K562 (cell line): ENCODE results near the gene DPF1. TPM values are rescaled to one million over a fixed set of nuclear protein-coding genes. Genes with fewer than 3 reads are reported as not detected.

Experiments used
- ATF3 ChIP-seq, 2 experiments: fragments of 450-650 bp in 1 of 2; sonication (generic) in 1 of 2; formaldehyde crosslinking in 1 of 2; IDR thresholded peaks in 1 of 2; conservative IDR thresholded peaks in 1 of 2; 2 replicates each; pipeline versions ENCODE4 v1.6.1 to v1.8.1; 2016 to 2023; ENCODE audit warnings: mild to moderate bottlenecking in 2 of 2, moderate library complexity in 2 of 2, inconsistent platforms in 1 of 2, missing genetic modification reagents in 1 of 2
- L3MBTL2 ChIP-seq: fragments of 450-650 bp; IDR thresholded peaks from 2 replicates; pipeline ENCODE4 v1.6.1; 2016; ENCODE audit warnings: mild to moderate bottlenecking, moderate library complexity
- PHTF2 ChIP-seq: fragments of 250-450 bp; sonication (Bioruptor Pico); IDR thresholded peaks from 2 replicates; pipeline ENCODE4 v1.5.0; 2021; ENCODE audit warnings: mild to moderate bottlenecking
- SIRT6 ChIP-seq: IDR thresholded peaks from one replicate; pipeline ENCODE4 v1.6.1; 2012; ENCODE audit warnings: low read depth, mild to moderate bottlenecking, control low read depth, inconsistent platforms, low read length, moderate library complexity
- TFAP4 ChIP-seq: sonication (generic); formaldehyde crosslinking; IDR thresholded peaks from 2 replicates; pipeline ENCODE4 v1.8.0; 2022; ENCODE audit warnings: missing genetic modification reagents, mild to moderate bottlenecking, moderate library complexity, borderline replicate concordance
- USF2 ChIP-seq: sonication (generic); formaldehyde crosslinking; IDR thresholded peaks from 2 replicates; pipeline ENCODE4 v1.5.0; 2020; ENCODE audit warnings: missing genetic modification reagents
- YY1 ChIP-seq, 3 experiments: IDR thresholded peaks; 2 replicates each; pipeline ENCODE4 v1.6.1; 2011; ENCODE audit warnings: low read length in 2 of 3, mild to moderate bottlenecking in 2 of 3, moderate library complexity in 2 of 3, borderline replicate concordance in 1 of 3, control low read depth in 1 of 3, low read depth in 1 of 3; ENCODE audit not compliant: insufficient read depth in 3 of 3, insufficient replicate concordance in 2 of 3, control insufficient read depth in 1 of 3, insufficient read length in 1 of 3; ENCODE audit errors: extremely low read depth in 1 of 3
- ZBTB7A ChIP-seq: IDR thresholded peaks from 2 replicates; pipeline ENCODE4 v1.6.1; 2011; ENCODE audit warnings: low read depth, mild to moderate bottlenecking, low read length, moderate library complexity, borderline replicate concordance; ENCODE audit not compliant: control insufficient read depth
- ZNF780A ChIP-seq: fragments of 250-450 bp; sonication (Bioruptor Pico); IDR thresholded peaks from 2 replicates; pipeline ENCODE4 v1.5.0; 2021; ENCODE audit warnings: mild to moderate bottlenecking
- polyA plus RNA-seq, 8 experiments: library from polyadenylated mRNA; depleted of rRNA in 4 of 8; stranded (reverse) in 5 of 8; unstranded in 3 of 8; fragments of >200 nt; fragmentation: Nextera tagmentation in 2 of 8; fragmentation: Illumina TruSeq in 1 of 8; extraction: Ambion mirVana in 2 of 8; extraction: Trizol in 1 of 8; gene quantifications; 2 replicates each; pipeline versions ENCODE4 v1.2.1 to v1.2.3, GENCODE V29; 2011 to 2014; ENCODE audit warnings: inconsistent platforms in 1 of 8, missing spikeins in 1 of 8
- total RNA-seq, 7 experiments: library from RNA; depleted of rRNA in 6 of 7; stranded (reverse); fragments of >200 nt in 6 of 7; fragmentation: Illumina TruSeq in 2 of 7; extraction: Trizol in 2 of 7; gene quantifications; 2 replicates each; pipeline versions ENCODE4 v1.2.1 to v1.2.3, GENCODE V29; 2011 to 2021; ENCODE audit warnings: low replicate concordance in 1 of 7

The DPF1 gene
- total and polyA plus RNA-seq, 9 of the 15 experiments (the other 6 are each of a cell fraction or from before 2014, with no cell fraction given), result 0.10 to 5.7 (median 3.1) TPM

GRCh38 chr19:38268539-38268938 is 44.5 kb upstream of the DPF1 start (continued):
- TF ChIP-seq ZNF780A (no peak), ZBTB7A (no peak), USF2 (no peak), PHTF2 (CRISPR knock-in tag) (no peak), TFAP4 (CRISPR knock-in tag) (no peak), SIRT6 (no peak), L3MBTL2 (no peak), ATF3 (IDR thresholded peaks at IDR 0.05) (no peak), ATF3 (CRISPR knock-in tag; conservative IDR thresholded peaks at IDR 0.05) (no peak), YY1 (IDR thresholded peaks at IDR 0.05; ENCODE audit: borderline replicate concordance in 1 of 3, control insufficient read depth in 1 of 3, extremely low read depth in 1 of 3, insufficient read depth in 3 of 3, insufficient read length in 1 of 3, insufficient replicate concordance in 2 of 3, low read depth in 1 of 3, low read length in 2 of 3) (no peak)
